Trophoblast cell (in vitro differentiated cells and primary cell): ENCODE results near the gene F3.

Experiments used
- DNase-seq, 2 donors: peaks; one replicate each; pipeline ENCODE4 v3.0.0-alpha.2; 2016
- H2AFZ ChIP-seq: 2 replicates; pipeline ENCODE4 v1.6.1; 2013; ENCODE audit warnings: low read length, moderate library complexity, mild to moderate bottlenecking; ENCODE audit not compliant: insufficient read depth, poor library complexity
- H2AK5ac ChIP-seq: 2 replicates; pipeline ENCODE4 v1.6.1; 2013; ENCODE audit warnings: mild to moderate bottlenecking, low read length
- H2BK120ac ChIP-seq: 2 replicates; pipeline ENCODE4 v1.6.1; 2013; ENCODE audit warnings: low read length, mild to moderate bottlenecking, moderate library complexity; ENCODE audit not compliant: insufficient read depth, poor library complexity
- H2BK12ac ChIP-seq: 2 replicates; pipeline ENCODE4 v1.6.1; 2013; ENCODE audit warnings: mild to moderate bottlenecking, low read length, moderate library complexity
- H2BK5ac ChIP-seq: 2 replicates; pipeline ENCODE4 v1.6.1; 2013; ENCODE audit warnings: low read length, low read depth, moderate library complexity, mild to moderate bottlenecking; ENCODE audit not compliant: poor library complexity
- H3K14ac ChIP-seq: 2 replicates; pipeline ENCODE4 v1.6.1; 2013; ENCODE audit warnings: mild to moderate bottlenecking, low read length
- H3K18ac ChIP-seq: 2 replicates; pipeline ENCODE4 v1.6.1; 2013; ENCODE audit warnings: mild to moderate bottlenecking, low read length
- H3K23ac ChIP-seq: 2 replicates; pipeline ENCODE4 v1.6.1; 2013; ENCODE audit warnings: low read length
- H3K27ac ChIP-seq: 2 replicates; pipeline ENCODE4 v1.5.1; 2013; ENCODE audit warnings: low read depth, mild to moderate bottlenecking, inconsistent platforms, low read length, moderate library complexity
- H3K27me3 ChIP-seq: 2 replicates; pipeline ENCODE4 v1.6.1; 2013; ENCODE audit warnings: inconsistent platforms, mild to moderate bottlenecking, low read length, moderate library complexity; ENCODE audit not compliant: insufficient read depth
- H3K36me3 ChIP-seq, 2 experiments: 1 replicate in 1 of 2; 2 replicates in 1 of 2; pipeline ENCODE4 v1.6.1; 2013; ENCODE audit warnings: low read length in 2 of 2, mild to moderate bottlenecking in 2 of 2, moderate library complexity in 1 of 2; ENCODE audit not compliant: insufficient read depth in 2 of 2, control insufficient read depth in 1 of 2
- H3K4ac ChIP-seq: 2 replicates; pipeline ENCODE4 v1.6.1; 2013; ENCODE audit warnings: low read depth, mild to moderate bottlenecking, low read length, moderate library complexity
- H3K4me1 ChIP-seq, 2 experiments: 1 replicate in 1 of 2; 2 replicates in 1 of 2; pipeline ENCODE4 v1.6.1; 2013; ENCODE audit warnings: low read length in 2 of 2, mild to moderate bottlenecking in 2 of 2, moderate library complexity in 1 of 2; ENCODE audit not compliant: insufficient read depth in 2 of 2, control insufficient read depth in 1 of 2
- H3K4me2 ChIP-seq: 2 replicates; pipeline ENCODE4 v1.6.1; 2013; ENCODE audit warnings: inconsistent platforms, mild to moderate bottlenecking, low read length, moderate library complexity
- H3K4me3 ChIP-seq: 2 replicates; pipeline ENCODE4 v1.5.1; 2013; ENCODE audit warnings: mild to moderate bottlenecking, low read depth, low read length, inconsistent platforms
- H3K79me1 ChIP-seq: one replicate; pipeline ENCODE4 v1.6.1; 2013; ENCODE audit warnings: low read length
- H3K79me2 ChIP-seq: 2 replicates; pipeline ENCODE4 v1.6.1; 2013; ENCODE audit warnings: low read length, mild to moderate bottlenecking; ENCODE audit not compliant: control insufficient read depth, insufficient read depth, poor library complexity
- H3K9ac ChIP-seq: 2 replicates; pipeline ENCODE4 v1.6.1; 2013; ENCODE audit warnings: mild to moderate bottlenecking, low read length
- H3K9me3 ChIP-seq: 2 replicates; pipeline ENCODE4 v1.6.1; 2013; ENCODE audit warnings: low read depth, mild to moderate bottlenecking, control low read depth, inconsistent platforms, low read length; ENCODE audit not compliant: insufficient read depth
- H4K12ac ChIP-seq: 2 replicates; pipeline ENCODE4 v1.6.1; 2013; ENCODE audit warnings: low read depth, mild to moderate bottlenecking, low read length, moderate library complexity
- H4K8ac ChIP-seq: 2 replicates; pipeline ENCODE4 v1.6.1; 2013; ENCODE audit warnings: low read depth, mild to moderate bottlenecking, low read length, moderate library complexity
- H4K91ac ChIP-seq: one replicate; pipeline ENCODE4 v1.6.1; 2013; ENCODE audit warnings: low read depth, mild to moderate bottlenecking, low read length, moderate library complexity
- WGBS: extraction: QIAGEN DNeasy Blood & Tissue Kit; methylation state at CpG from one replicate; pipeline ENCODE4 v1.1.7; 2013; ENCODE audit warnings: missing lambda C conversion rate; ENCODE audit not compliant: insufficient read length, insufficient coverage; ENCODE audit errors: extremely low coverage; 5-methylcytosine and 5-hydroxymethylcytosine counted together

The F3 gene

DNA sequence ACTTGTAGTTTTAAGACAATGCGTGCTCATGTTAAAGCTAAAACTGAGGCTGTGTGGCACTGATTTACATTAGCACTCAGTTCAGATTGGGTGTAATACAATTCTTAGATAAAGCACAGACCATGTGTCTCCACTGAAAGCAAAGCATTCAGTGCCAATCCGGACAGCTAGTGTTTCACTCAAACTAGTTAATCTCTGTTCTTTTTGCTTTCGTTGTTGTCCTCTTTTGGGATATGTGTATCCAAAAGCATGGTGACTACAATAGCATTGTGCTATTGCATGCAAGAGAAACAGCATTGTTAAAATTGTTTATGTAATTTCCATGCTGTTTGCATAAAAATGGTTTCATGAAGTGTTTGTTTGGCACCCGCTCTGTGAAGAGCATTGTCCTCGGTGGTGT, 54.6 kb downstream of the F3 start:
- Histone ChIP-seq H3K23ac (no peak overlapping the region), H3K27ac (no peak overlapping the region), H2BK12ac (no peak overlapping the region), H2AFZ (no peak overlapping the region), H3K4me3 (no peak overlapping the region), H3K79me1 (no peaks in the 10 kb centered on the region), H3K27me3 (no peaks in the 10 kb centered on the region), H4K8ac (no peak overlapping the region), H3K14ac (no peak overlapping the region), H2BK5ac (no peak overlapping the region), H4K91ac (no peak overlapping the region), H3K18ac (no peak overlapping the region), H3K4ac (no peak overlapping the region), H2AK5ac (no peak overlapping the region), H3K79me2 (no peaks in the 10 kb centered on the region), H3K4me1 (no peaks in the 10 kb centered on the region), H2BK120ac (no peak overlapping the region), H3K4me2 (no peak overlapping the region), H3K9ac (no peak overlapping the region), H4K12ac (no peak overlapping the region), H3K36me3 (peaks cover 0 to 3% of the 10 kb centered on the region in 2 experiments), H3K9me3 (no peaks in the 10 kb centered on the region)
- WGBS, result no CpG with 5 or more reads among the region's 5 CpGs
- no peak for DNase-seq

DNA sequence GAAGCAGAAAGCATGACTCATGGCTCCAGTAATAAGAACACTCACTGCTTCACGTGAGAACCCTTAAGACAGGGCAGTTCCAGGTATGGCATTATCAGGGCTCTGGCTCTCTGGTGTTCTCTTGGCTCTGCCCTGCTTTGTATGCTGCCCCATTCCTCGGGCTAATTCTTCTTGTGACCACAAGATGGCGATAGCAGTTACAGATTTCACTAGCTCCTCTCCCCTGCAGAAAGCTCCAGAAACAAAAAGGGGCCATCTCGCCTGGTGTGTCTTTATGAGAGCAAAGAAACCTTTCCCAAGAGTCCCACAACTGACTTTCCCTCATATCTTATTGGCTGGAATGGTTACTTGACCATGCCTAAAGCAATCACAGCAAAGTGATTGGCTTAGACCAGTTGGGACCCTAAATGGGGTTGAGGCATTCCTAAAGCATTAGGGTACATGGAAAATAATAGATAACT, 60.1 kb downstream of the F3 start:
- Histone ChIP-seq H2BK5ac (no peak overlapping the region), H3K27ac (no peak overlapping the region), H4K8ac (no peak overlapping the region), H3K79me1 (no peaks in the 10 kb centered on the region), H2AK5ac (no peak overlapping the region), H3K4me3 (no peak overlapping the region), H2BK12ac (no peak overlapping the region), H3K4me2 (no peak overlapping the region), H3K79me2 (no peaks in the 10 kb centered on the region), H3K9ac (no peak overlapping the region), H3K36me3 (peaks cover 0 to 3% of the 10 kb centered on the region in 2 experiments), H3K23ac (no peak overlapping the region), H2BK120ac (no peak overlapping the region), H2AFZ (no peak overlapping the region), H3K14ac (no peak overlapping the region), H4K12ac (no peak overlapping the region), H3K27me3 (no peaks in the 10 kb centered on the region), H3K9me3 (no peaks in the 10 kb centered on the region), H3K4me1 (no peaks in the 10 kb centered on the region), H3K4ac (no peak overlapping the region), H4K91ac (no peak overlapping the region), H3K18ac (no peak overlapping the region)
- no CpG with 5 or more reads among the region's 4 CpGs for WGBS
- peak; percentile 46 to 85 for DNase-seq

DNA sequence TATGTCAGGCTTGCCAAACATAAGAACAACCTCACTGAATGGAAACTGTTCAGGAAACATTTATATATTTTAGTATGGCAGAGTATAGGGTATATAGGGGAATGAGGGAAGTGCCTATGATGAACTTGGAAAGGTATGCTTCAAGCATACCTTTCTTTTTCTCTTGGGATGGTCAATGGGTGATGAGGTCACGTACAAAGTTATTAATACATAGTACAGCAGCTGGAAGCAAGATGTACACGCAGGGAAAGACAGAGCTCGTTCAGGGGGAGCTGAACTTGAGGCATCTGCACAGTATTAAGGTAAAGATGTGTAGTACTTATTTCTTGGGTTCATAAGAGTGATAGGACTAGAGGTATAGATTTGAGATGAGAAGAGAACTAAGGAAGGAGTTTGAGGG, 61.9 kb downstream of the F3 start:
- Histone ChIP-seq H3K36me3 (peaks cover 0 to 3% of the 10 kb centered on the region in 2 experiments), H3K23ac (no peak overlapping the region), H3K9ac (no peak overlapping the region), H4K12ac (no peak overlapping the region), H3K79me2 (no peaks in the 10 kb centered on the region), H3K27me3 (no peaks in the 10 kb centered on the region), H3K4me2 (no peak overlapping the region), H3K4me3 (no peak overlapping the region), H4K8ac (no peak overlapping the region), H3K4me1 (no peaks in the 10 kb centered on the region), H2BK120ac (no peak overlapping the region), H3K14ac (no peak overlapping the region), H2AK5ac (no peak overlapping the region), H3K79me1 (no peaks in the 10 kb centered on the region), H3K4ac (no peak overlapping the region), H3K18ac (no peak overlapping the region), H3K27ac (no peak overlapping the region), H3K9me3 (no peaks in the 10 kb centered on the region), H2BK12ac (no peak overlapping the region), H2BK5ac (no peak overlapping the region), H4K91ac (no peak overlapping the region), H2AFZ (no peak overlapping the region)
- peak; percentile 9 to 67 for DNase-seq
- no CpG with 5 or more reads among the region's 3 CpGs for WGBS
